ENCODE data around the gene CLIC4. TPM values are rescaled to one million over a fixed set of nuclear protein-coding genes. Genes with fewer than 3 reads are reported as not detected.

The CLIC4 gene
- total and polyA plus RNA-seq, 2 of the 8 experiments (the other 6 are each of a cell fraction or from before 2014, with no cell fraction given), result 77.5 to 293 TPM

DNA sequence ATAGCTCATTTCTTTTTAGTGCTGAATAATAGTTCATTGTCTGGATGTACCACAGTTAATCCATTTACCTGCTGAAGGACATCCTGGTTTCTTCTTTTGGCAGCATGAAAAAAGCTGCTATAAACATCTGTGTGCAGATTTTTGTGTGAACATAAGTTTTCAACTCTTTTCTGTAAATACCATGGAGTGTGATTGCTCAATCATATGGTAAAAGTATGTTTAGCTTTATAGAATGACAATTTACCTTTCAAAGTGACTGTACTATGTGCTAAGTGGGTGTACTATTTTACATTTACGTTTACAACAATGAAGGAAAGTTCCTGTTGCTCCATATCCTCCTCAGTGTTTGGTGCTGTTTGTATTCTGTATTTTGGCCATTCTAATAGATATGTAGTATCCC, 135.8 kb downstream of the CLIC4 start:
- no peaks in the 10 kb centered on the region for H3K79me2 ChIP-seq (ENCODE audit: control insufficient read depth in 1 of 2, insufficient read depth in 2 of 2, low read length in 2 of 2)
- H2BK15ac ChIP-seq (ENCODE audit: low read length), result no peak overlapping the region
- ChIA-PET POLR2A (ENCODE audit: partially characterized antibody) (no interaction called here), CTCF (ENCODE audit: partially characterized antibody) (interaction anchor here (1.3 to 3.8 kb wide), 2 partner anchors 9 to 16 kb away, joined by 5 to 22 read pairs; no protein-coding TSS in a partner anchor)
- H4K8ac ChIP-seq (ENCODE audit: extremely low read depth, insufficient read depth, low read length), result no peak overlapping the region
- no peaks in the 10 kb centered on the region for H4K20me1 ChIP-seq (replicated peaks in 1 of 2; ENCODE audit: control insufficient read depth in 1 of 2, insufficient read depth in 2 of 2, low read length in 2 of 2)
- no peak overlapping the region for H2BK120ac ChIP-seq (replicated peaks; ENCODE audit: low read depth, low read length)
- H3K4ac ChIP-seq (replicated peaks; ENCODE audit: insufficient read length, low read depth, low read length), result no peak overlapping the region
- H3K27ac ChIP-seq (ENCODE audit: low read depth, low read length), result no peak overlapping the region
- no peaks in the 10 kb centered on the region for H3K79me1 ChIP-seq (ENCODE audit: low read depth, low read length)
- H3K4me3 ChIP-seq (ENCODE audit: extremely low read depth in 1 of 4, insufficient read depth in 2 of 4, low read depth in 3 of 4, low read length in 4 of 4), result no peak overlapping the region
- FAIRE-seq (no peak), DNase-seq (ENCODE audit: low read depth in 1 of 2, low spot score in 2 of 2) (no peak)
- H3K14ac ChIP-seq (ENCODE audit: insufficient read length), result no peak overlapping the region
- no peak overlapping the region for H4K91ac ChIP-seq (replicated peaks; ENCODE audit: insufficient read length, low read length)
- TF ChIP-seq CEBPB (IDR thresholded peaks at IDR 0.05; ENCODE audit: low read depth, low read length) (peak; percentile 25; the same call in 1 of the 2 replicates), CTBP2 (IDR thresholded peaks at IDR 0.05; ENCODE audit: borderline replicate concordance, insufficient read depth, insufficient read length, low read length) (no peak), SP4 (IDR thresholded peaks at IDR 0.05; ENCODE audit: low read length) (no peak), RNF2 (IDR thresholded peaks at IDR 0.05; ENCODE audit: borderline replicate concordance, low read depth, low read length, missing control alignments, poor library complexity, severe bottlenecking) (no peak)
- H3K36me3 ChIP-seq (ENCODE audit: control insufficient read depth in 2 of 4, insufficient read depth in 4 of 4, low read length in 3 of 4), result no peaks in the 10 kb centered on the region
- H3K27me3 ChIP-seq (replicated peaks in 1 of 4; ENCODE audit: control insufficient read depth in 3 of 4, extremely low read depth in 1 of 4, insufficient read depth in 3 of 4, low read length in 3 of 4), result peaks cover 0 to 2% (median under 1%) of the 10 kb centered on the region in 4 experiments; a peak in 2 of 7 replicates
- H3K23ac ChIP-seq (ENCODE audit: insufficient read length), result no peak overlapping the region
- WGBS, 2 experiments (ENCODE audit: extremely low coverage in 1 of 2, insufficient coverage in 1 of 2, insufficient read length in 1 of 2, insufficient replicate concordance in 2 of 2, low coverage in 1 of 2, low lambda C conversion rate in 2 of 2, missing lambda C conversion rate in 1 of 2), result 67% methylated on average over 1 of the region's 1 CpG; no CpG with 5 or more reads in 1 of the 2 experiments
- no peak overlapping the region for H3K9ac ChIP-seq (replicated peaks in 1 of 4; ENCODE audit: extremely low read depth in 1 of 4, low read depth in 3 of 4, low read length in 3 of 4)
- no peak overlapping the region for H2AFZ ChIP-seq (ENCODE audit: low read length)
- H3K23me2 ChIP-seq (ENCODE audit: low read depth, low read length), result no peaks in the 10 kb centered on the region; the same call in 1 of the 2 replicates
- no peak overlapping the region for H2BK20ac ChIP-seq (ENCODE audit: low read length)
- H3K4me2 ChIP-seq (ENCODE audit: insufficient read depth in 1 of 2, low read depth in 2 of 2, low read length in 2 of 2), result no peak overlapping the region
- H2BK5ac ChIP-seq (ENCODE audit: low read depth, low read length), result no peak overlapping the region
- H2AK5ac ChIP-seq (ENCODE audit: low read depth, low read length), result no peak overlapping the region
- no peak overlapping the region for H4K5ac ChIP-seq (ENCODE audit: insufficient read length, low read depth, low read length)
- no peak overlapping the region for H3K56ac ChIP-seq (replicated peaks; ENCODE audit: insufficient read length, low read depth, low read length)
- no peak overlapping the region for H3K18ac ChIP-seq (ENCODE audit: extremely low read depth, low read length)
- H2BK12ac ChIP-seq (ENCODE audit: low read depth, low read length), result no peak overlapping the region
- H3K9me3 ChIP-seq (ENCODE audit: insufficient read depth in 2 of 2, low read depth in 1 of 2, low read length in 1 of 2), result no peaks in the 10 kb centered on the region
- peaks cover 0 to under 1% (median 0%) of the 10 kb centered on the region in 4 experiments; a peak in 1 of 7 replicates for H3K4me1 ChIP-seq (replicated peaks in 1 of 4; ENCODE audit: control insufficient read depth in 3 of 4, insufficient read depth in 4 of 4, low read length in 3 of 4)
